ENCODE data around the gene PPP1R9A. TPM values are rescaled to one million over a fixed set of nuclear protein-coding genes. Genes with fewer than 3 reads are reported as not detected.
"Not testable (repeated sequence)": the region's sequence is repeated elsewhere in the genome, so short reads cannot be mapped to it uniquely, and the experiment has no call there.

PPP1R9A gene
- total RNA-seq, 2 experiments from 2014 or later: not detected

GRCh38 chr7:94972296-94972695 is 64.9 kb downstream of the PPP1R9A start:
- POLR2A ChIA-PET: no interaction called here
- no peaks in the 10 kb centered on the region for H3K4me1 Mint-ChIP-seq
- H3K27ac Mint-ChIP-seq: no peak overlapping the region
- H3K9me3 Mint-ChIP-seq: no peaks in the 10 kb centered on the region
- H3K36me3 Mint-ChIP-seq (ENCODE audit: low read depth): no peaks in the 10 kb centered on the region
- no peak overlapping the region for H3K4me3 Mint-ChIP-seq
- no peak for DNase-seq
- CTCF ChIA-PET: no interaction called here
- H3K27me3 Mint-ChIP-seq: no peaks in the 10 kb centered on the region

GRCh38 chr7:94973844-94974243 is 66.5 kb downstream of the PPP1R9A start:
- no peaks in the 10 kb centered on the region for H3K36me3 Mint-ChIP-seq (ENCODE audit: low read depth)
- no peaks in the 10 kb centered on the region for H3K4me1 Mint-ChIP-seq
- ChIA-PET POLR2A (no interaction called here), CTCF (no interaction called here)
- no peaks in the 10 kb centered on the region for H3K27me3 Mint-ChIP-seq
- H3K4me3 Mint-ChIP-seq: no peak overlapping the region
- DNase-seq: no peak
- no peak overlapping the region for H3K27ac Mint-ChIP-seq
- no peaks in the 10 kb centered on the region for H3K9me3 Mint-ChIP-seq

DNA sequence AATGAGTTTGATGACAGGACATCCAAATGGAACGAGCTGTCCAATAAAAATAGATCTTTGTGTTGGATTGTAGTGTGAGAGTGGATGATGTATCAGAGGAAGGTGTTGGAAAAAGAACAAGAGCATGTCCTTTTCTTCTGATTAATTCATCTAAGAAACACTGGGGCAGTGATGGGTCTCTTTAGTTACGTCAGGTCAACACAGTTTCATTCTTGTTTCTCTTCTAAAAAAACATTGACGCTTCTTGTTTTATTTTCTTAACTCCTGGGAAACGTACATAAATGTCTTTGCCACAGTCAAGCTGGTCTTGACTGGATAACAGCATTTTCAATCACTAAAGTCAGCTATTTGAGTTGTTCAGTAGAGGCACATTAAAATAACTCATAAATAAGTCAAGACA is 67.0 kb downstream of the PPP1R9A start:
- Mint-ChIP-seq H3K27ac (no peak overlapping the region), H3K27me3 (no peaks in the 10 kb centered on the region), H3K4me3 (no peak overlapping the region), H3K9me3 (no peaks in the 10 kb centered on the region), H3K4me1 (no peaks in the 10 kb centered on the region), H3K36me3 (ENCODE audit: low read depth) (no peaks in the 10 kb centered on the region)
- ChIA-PET CTCF (no interaction called here), POLR2A (no interaction called here)
- no peak for DNase-seq

DNA sequence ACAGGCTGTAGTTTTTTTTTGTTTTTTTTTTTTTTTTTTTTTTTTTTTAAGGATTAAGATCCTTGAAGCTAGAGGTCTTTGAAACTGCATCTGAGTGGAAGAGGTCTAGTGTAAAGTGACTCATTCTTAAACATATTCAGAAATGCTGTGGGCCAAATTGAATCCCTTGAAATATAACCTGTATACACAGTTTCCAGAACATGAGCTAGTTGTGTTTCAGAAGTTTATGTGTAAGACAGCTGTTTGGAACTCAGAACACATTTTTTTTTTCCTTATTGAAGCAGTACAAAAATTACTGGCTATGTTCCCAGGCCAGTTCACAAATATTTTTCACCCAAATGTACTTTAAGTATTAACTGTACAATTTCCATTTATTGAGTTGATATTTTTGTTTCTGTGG is 67.9 kb downstream of the PPP1R9A start:
- ChIA-PET CTCF (no interaction called here), POLR2A (no interaction called here)
- Mint-ChIP-seq H3K4me3 (no peak overlapping the region), H3K27ac (no peak overlapping the region), H3K36me3 (ENCODE audit: low read depth) (no peaks in the 10 kb centered on the region), H3K27me3 (no peaks in the 10 kb centered on the region), H3K4me1 (no peaks in the 10 kb centered on the region), H3K9me3 (no peaks in the 10 kb centered on the region)
- DNase-seq: no peak

DNA sequence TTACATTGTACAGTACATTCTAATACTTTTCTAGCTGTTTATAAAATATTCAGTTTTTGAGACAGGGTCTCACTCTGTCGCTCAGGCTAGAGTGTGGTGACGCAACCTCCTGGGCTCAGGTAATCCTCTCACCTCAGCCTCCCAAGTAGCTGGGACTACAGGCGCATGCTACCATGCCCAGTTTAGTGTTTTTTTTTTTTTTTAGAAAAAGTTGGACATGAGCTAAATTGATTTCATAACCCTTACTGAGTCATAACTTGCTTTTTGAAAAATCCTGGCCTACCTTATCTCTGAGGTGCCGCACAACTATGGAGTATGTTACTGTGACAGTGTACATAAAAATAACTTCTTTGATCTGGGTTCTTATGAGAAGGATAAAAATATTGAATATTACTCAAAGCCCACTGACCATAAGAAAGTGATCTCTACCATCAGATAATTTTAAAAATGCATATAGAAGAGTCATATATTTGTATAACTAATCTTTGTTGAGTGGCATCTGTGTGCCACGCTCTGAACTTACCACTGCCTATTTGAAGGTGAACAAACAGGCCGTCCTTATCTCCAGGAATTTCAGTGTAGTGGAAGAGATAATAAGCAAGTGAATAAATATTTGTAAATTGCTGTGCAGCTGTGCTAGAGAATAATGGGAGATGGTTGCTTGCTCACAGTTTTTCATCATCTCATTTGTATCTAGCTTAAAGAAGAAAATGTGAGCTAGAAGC is 73.2 kb downstream of the PPP1R9A start:
- H3K4me1 Mint-ChIP-seq: no peaks in the 10 kb centered on the region
- DNase-seq: no peak
- no peaks in the 10 kb centered on the region for H3K27me3 Mint-ChIP-seq
- ChIA-PET CTCF (interaction anchor here (0.6 kb wide), 1 partner anchor 194 kb away, joined by 4 read pairs; no protein-coding TSS in a partner anchor), POLR2A (no interaction called here)
- no peak overlapping the region for H3K27ac Mint-ChIP-seq
- H3K4me3 Mint-ChIP-seq: no peak overlapping the region
- no peaks in the 10 kb centered on the region for H3K36me3 Mint-ChIP-seq (ENCODE audit: low read depth)
- H3K9me3 Mint-ChIP-seq: peaks cover 2% of the 10 kb centered on the region

- H3K27ac Mint-ChIP-seq: no peak overlapping the region
- H3K27me3 Mint-ChIP-seq: no peaks in the 10 kb centered on the region
- H3K9me3 Mint-ChIP-seq: no peaks in the 10 kb centered on the region
- no peak overlapping the region for H3K4me3 Mint-ChIP-seq
- no peak for DNase-seq
- ChIA-PET CTCF (no interaction called here), POLR2A (no interaction called here)
- H3K4me1 Mint-ChIP-seq: no peaks in the 10 kb centered on the region
- H3K36me3 Mint-ChIP-seq (ENCODE audit: low read depth): no peaks in the 10 kb centered on the region
Observed at GRCh38 chr7:94995921-94996320, 88.5 kb downstream of the PPP1R9A start.

DNA sequence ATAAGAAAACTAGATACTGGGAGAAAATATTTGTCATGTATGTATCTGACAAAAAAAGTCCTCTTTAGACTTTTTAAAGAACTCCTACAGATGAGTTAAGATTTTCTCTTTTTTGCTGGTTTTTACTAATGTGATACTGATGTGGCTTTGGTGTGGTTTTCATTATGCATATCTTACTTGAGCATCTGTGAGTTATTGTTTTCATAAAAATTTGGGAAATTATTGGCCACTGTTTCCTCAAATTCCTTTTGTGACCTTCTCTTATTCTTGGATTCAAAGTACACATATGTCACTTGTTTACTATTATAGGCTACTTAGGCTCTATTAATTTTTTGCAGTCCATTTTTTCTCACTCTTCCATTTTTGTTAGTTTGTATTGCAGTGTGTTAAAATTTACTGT is 89.0 kb downstream of the PPP1R9A start:
- POLR2A ChIA-PET: no interaction called here
- Mint-ChIP-seq H3K4me3 (no peak overlapping the region), H3K27ac (no peak overlapping the region), H3K27me3 (no peaks in the 10 kb centered on the region), H3K9me3 (no peaks in the 10 kb centered on the region), H3K4me1 (no peaks in the 10 kb centered on the region), H3K36me3 (ENCODE audit: low read depth) (no peaks in the 10 kb centered on the region)
- CTCF ChIA-PET: no interaction called here
- no peak for DNase-seq

DNA sequence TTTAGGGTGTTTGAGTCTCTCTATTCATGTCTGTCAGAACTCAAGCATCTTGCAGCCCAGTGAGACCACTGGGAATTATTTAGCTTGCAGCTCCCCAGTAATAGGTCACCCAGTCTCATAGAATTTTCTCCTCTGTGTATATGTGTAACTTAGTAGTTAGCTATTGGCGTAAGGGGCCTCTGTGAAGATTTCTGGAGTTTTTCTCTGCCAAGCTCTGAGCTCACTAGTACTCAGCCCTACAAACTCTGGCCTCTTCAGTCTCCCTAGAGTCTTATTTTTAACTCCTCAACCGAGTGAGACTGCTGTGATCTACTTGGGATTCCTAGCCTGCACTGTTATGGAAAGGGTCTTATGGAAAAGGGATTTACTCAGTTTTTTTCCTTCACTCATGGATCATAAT is 90.2 kb downstream of the PPP1R9A start:
- H3K4me1 Mint-ChIP-seq: no peaks in the 10 kb centered on the region
- POLR2A ChIA-PET: no interaction called here

GRCh38 chr7:94998266-94999068 is 91.1 kb downstream of the PPP1R9A start:
- ChIA-PET POLR2A (interaction anchor here (0.6 kb wide), 1 partner anchor 477 kb away, joined by 3 read pairs; no protein-coding TSS in a partner anchor), CTCF (no interaction called here)
- no peak for DNase-seq
- H3K4me3 Mint-ChIP-seq: no peak overlapping the region
- H3K36me3 Mint-ChIP-seq (ENCODE audit: low read depth): no peaks in the 10 kb centered on the region
- no peaks in the 10 kb centered on the region for H3K4me1 Mint-ChIP-seq
- no peaks in the 10 kb centered on the region for H3K9me3 Mint-ChIP-seq
- H3K27ac Mint-ChIP-seq: no peak overlapping the region
- H3K27me3 Mint-ChIP-seq: no peaks in the 10 kb centered on the region

More for the DNA sequence above, 90.2 kb downstream of the PPP1R9A start:
- CTCF ChIA-PET: no interaction called here
- no peak overlapping the region for H3K27ac Mint-ChIP-seq
- no peaks in the 10 kb centered on the region for H3K9me3 Mint-ChIP-seq
- no peaks in the 10 kb centered on the region for H3K36me3 Mint-ChIP-seq (ENCODE audit: low read depth)
- no peak overlapping the region for H3K4me3 Mint-ChIP-seq
- H3K27me3 Mint-ChIP-seq: no peaks in the 10 kb centered on the region
- no peak for DNase-seq

GRCh38 chr7:94999069-94999351 is 91.6 kb downstream of the PPP1R9A start:
- Mint-ChIP-seq H3K36me3 (ENCODE audit: low read depth) (no peaks in the 10 kb centered on the region), H3K27me3 (no peaks in the 10 kb centered on the region), H3K4me1 (no peaks in the 10 kb centered on the region), H3K27ac (no peak overlapping the region), H3K4me3 (no peak overlapping the region), H3K9me3 (no peaks in the 10 kb centered on the region)
- no peak for DNase-seq
- POLR2A ChIA-PET: no interaction called here
- CTCF ChIA-PET: no interaction called here

DNA sequence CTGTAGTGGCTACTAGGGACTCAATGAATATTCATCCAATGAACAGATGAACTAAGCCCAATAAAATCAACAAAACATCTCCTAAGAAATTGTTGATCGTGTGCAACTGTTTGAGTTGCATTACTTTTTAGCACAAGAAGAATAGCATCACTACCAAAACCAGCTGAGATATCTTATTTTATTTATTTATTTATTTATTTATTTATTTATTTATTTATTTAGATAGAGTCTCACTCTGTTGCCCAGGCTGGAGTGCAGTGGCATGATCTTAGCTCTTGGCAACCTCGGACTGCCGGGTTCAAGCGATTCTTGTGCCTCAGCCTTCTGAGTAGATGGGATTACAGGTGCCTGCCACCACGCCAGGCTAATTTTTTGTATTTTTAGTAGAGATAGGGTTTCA is 92.2 kb downstream of the PPP1R9A start:
- POLR2A ChIA-PET; H3K9me3 Mint-ChIP-seq; H3K4me1 Mint-ChIP-seq; H3K27me3 Mint-ChIP-seq; DNase-seq; H3K27ac Mint-ChIP-seq; H3K36me3 Mint-ChIP-seq (ENCODE audit: low read depth); CTCF ChIA-PET; H3K4me3 Mint-ChIP-seq: not testable (repeated sequence)

- Mint-ChIP-seq H3K27me3 (no peaks in the 10 kb centered on the region), H3K4me1 (no peaks in the 10 kb centered on the region), H3K9me3 (no peaks in the 10 kb centered on the region), H3K36me3 (ENCODE audit: low read depth) (no peaks in the 10 kb centered on the region), H3K4me3 (no peak overlapping the region), H3K27ac (no peak overlapping the region)
- ChIA-PET POLR2A (no interaction called here), CTCF (no interaction called here)
- DNase-seq: no peak
Observed at GRCh38 chr7:95001258-95001657, 93.9 kb downstream of the PPP1R9A start.

- ChIA-PET POLR2A (no interaction called here), CTCF (no interaction called here)
- H3K9me3 Mint-ChIP-seq: no peaks in the 10 kb centered on the region
- no peak overlapping the region for H3K4me3 Mint-ChIP-seq
- no peaks in the 10 kb centered on the region for H3K36me3 Mint-ChIP-seq (ENCODE audit: low read depth)
- no peaks in the 10 kb centered on the region for H3K4me1 Mint-ChIP-seq
- no peak for DNase-seq
- H3K27ac Mint-ChIP-seq: no peak overlapping the region
- no peaks in the 10 kb centered on the region for H3K27me3 Mint-ChIP-seq
Observed at GRCh38 chr7:95001815-95002561, 94.6 kb downstream of the PPP1R9A start.

Data from activated CD4-positive, alpha-beta T cell treated with anti-CD3 and anti-CD28 coated beads, Interleukin-2, amount 10 ng/mL, durations not matched to agents 7 days and 5 days (primary cell).